DOHH2 (cell line): Measurements from ENCODE around the gene METTL16.

ENCODE experiments used
- CTCF ChIP-seq: fragments of 200-600 bp; sonication (generic); IDR thresholded peaks from one replicate; pipeline ENCODE4 v1.5.1; 2014; ENCODE audit warnings: antibody characterized with exemption, mild to moderate bottlenecking, low read depth, low read length; ENCODE audit not compliant: poor library complexity, severe bottlenecking
- EZH2phosphoT487 ChIP-seq: fragments of 200-600 bp; sonication (generic); IDR thresholded peaks from 2 replicates; pipeline ENCODE4 v1.6.1; 2017; ENCODE audit warnings: borderline replicate concordance, mild to moderate bottlenecking, antibody characterized with exemption, low read length, moderate library complexity, mixed read lengths

- TF ChIP-seq CTCF, result no peak
- no peak for TF ChIP-seq EZH2phosphoT487
Observed at GRCh38 chr17:2482218-2482617, 29.5 kb downstream of the METTL16 start.
